ENCODE data around the gene CHSY1.

Gene CHSY1

GRCh38 chr15:101148881-101149664 is 102.8 kb downstream of the CHSY1 start:
- DNase-seq: no peak

GRCh38 chr15:101148166-101148880 is 103.5 kb downstream of the CHSY1 start:
- no peak for DNase-seq

- DNase-seq: no peak
Observed at GRCh38 chr15:101147181-101147580, 104.7 kb downstream of the CHSY1 start.

- DNase-seq: no peak
Observed at GRCh38 chr15:101146118-101146702, 105.6 kb downstream of the CHSY1 start.

GRCh38 chr15:101145362-101145761 is 106.5 kb downstream of the CHSY1 start:
- no peak for DNase-seq

- DNase-seq: no peak
Observed at GRCh38 chr15:101143321-101143720, 108.5 kb downstream of the CHSY1 start.

- DNase-seq: no peak
Observed at GRCh38 chr15:101142711-101143110, 109.1 kb downstream of the CHSY1 start.

GRCh38 chr15:101141926-101142527 is 109.8 kb downstream of the CHSY1 start:
- no peak for DNase-seq

GRCh38 chr15:101140697-101141065 is 111.2 kb downstream of the CHSY1 start:
- no peak for DNase-seq

GRCh38 chr15:101139986-101140696 is 111.7 kb downstream of the CHSY1 start:
- DNase-seq: no peak

- DNase-seq: peak; percentile 33
Observed at GRCh38 chr15:101138913-101139880, 112.7 kb downstream of the CHSY1 start.

GRCh38 chr15:101138086-101138660 is 113.7 kb downstream of the CHSY1 start:
- no peak for DNase-seq

GRCh38 chr15:101137312-101137940 is 114.4 kb downstream of the CHSY1 start:
- no peak for DNase-seq

- no peak for DNase-seq
Observed at GRCh38 chr15:101136381-101137268, 115.2 kb downstream of the CHSY1 start.

- DNase-seq: no peak
Observed at GRCh38 chr15:101135532-101136166, 116.2 kb downstream of the CHSY1 start.

GRCh38 chr15:101134780-101135179 is 117.1 kb downstream of the CHSY1 start:
- DNase-seq: no peak

- peak; percentile 24 for DNase-seq
Observed at GRCh38 chr15:101133751-101134261, 118.0 kb downstream of the CHSY1 start.

- no peak for DNase-seq
Observed at GRCh38 chr15:101133181-101133460, 118.7 kb downstream of the CHSY1 start.

Data from NCI-H1092 (cell line).